OCI-LY3 (cell line): ENCODE results near the gene MYH9.
"Not testable (repeated sequence)": the region's sequence is repeated elsewhere in the genome, so short reads cannot be mapped to it uniquely, and the experiment has no call there.

Experiments used
- CTCF ChIP-seq: fragments of 200-600, 300-600 bp; sonication (generic); IDR thresholded peaks from 2 replicates; pipeline ENCODE4 v1.5.1; 2014; ENCODE audit warnings: antibody characterized with exemption, low read length, low read depth
- EZH2phosphoT487 ChIP-seq: fragments of 200-600 bp; shearing (Covaris generic); IDR thresholded peaks from 2 replicates; pipeline ENCODE4 v1.6.1; 2018; ENCODE audit warnings: antibody characterized with exemption, mixed run types, low read depth

- not testable (repeated sequence) for TF ChIP-seq CTCF, EZH2phosphoT487
Observed at GRCh38 chr22:36389122-36389521, 1.4 kb upstream of the MYH9 start.
